Karpas-422 (cell line): ENCODE results near the gene UNC13C. TPM values are rescaled to one million over a fixed set of nuclear protein-coding genes. Genes with fewer than 3 reads are reported as not detected.

Experiments
- DNase-seq: peaks from one replicate; pipeline ENCODE4 v3.0.0-alpha.2; 2015
- H2AFZ ChIP-seq: fragments of 200-600 bp; sonication (generic); 2 replicates; pipeline ENCODE4 v1.6.1; 2014; ENCODE audit warnings: antibody characterized with exemption, low read length, mixed read lengths
- H3K27ac ChIP-seq: fragments of 200-600 bp; sonication (generic); 2 replicates; pipeline ENCODE4 v1.5.1; 2014; ENCODE audit warnings: mild to moderate bottlenecking, low read length, moderate library complexity
- H3K27me3 ChIP-seq: fragments of 200-600 bp; sonication (generic); 2 replicates; pipeline ENCODE4 v1.6.1; 2014; ENCODE audit warnings: low read length, mixed read lengths
- H3K36me3 ChIP-seq: fragments of 200-600 bp; sonication (generic); 2 replicates; pipeline ENCODE4 v1.6.1; 2014; ENCODE audit warnings: low read length, mixed read lengths; ENCODE audit not compliant: insufficient read depth
- H3K4me1 ChIP-seq: fragments of 200-600 bp; sonication (generic); 2 replicates; pipeline ENCODE4 v1.6.1; 2014; ENCODE audit warnings: mild to moderate bottlenecking, low read length, mixed read lengths
- H3K4me2 ChIP-seq: fragments of 200-600 bp; sonication (generic); 2 replicates; pipeline ENCODE4 v1.6.1; 2014; ENCODE audit warnings: low read length, low read depth, mild to moderate bottlenecking; ENCODE audit not compliant: poor library complexity, severe bottlenecking
- H3K4me3 ChIP-seq: fragments of 200-600 bp; sonication (generic); 2 replicates; pipeline ENCODE4 v1.5.1; 2014; ENCODE audit warnings: mild to moderate bottlenecking, antibody characterized with exemption, low read length, mixed read lengths
- H3K79me2 ChIP-seq: fragments of 200-600 bp; sonication (generic); 2 replicates; pipeline ENCODE4 v1.6.1; 2014; ENCODE audit warnings: mild to moderate bottlenecking, low read length, mixed read lengths
- H3K9ac ChIP-seq: fragments of 200-600 bp; sonication (generic); 2 replicates; pipeline ENCODE4 v1.6.0; 2014; ENCODE audit warnings: low read length
- H3K9me2 ChIP-seq: fragments of 200-600 bp; sonication (generic), shearing (Covaris generic); replicated peaks from 2 replicates; pipeline ENCODE4 v1.6.0; 2014; ENCODE audit warnings: mild to moderate bottlenecking, low read length, moderate library complexity; ENCODE audit not compliant: insufficient read depth
- H3K9me3 ChIP-seq: fragments of 300-700, 200-600 bp; sonication (generic); 2 replicates; pipeline ENCODE4 v1.6.1; 2014; ENCODE audit warnings: low read length, mixed read lengths
- H4K20me1 ChIP-seq: fragments of 200-600 bp; sonication (generic); 2 replicates; pipeline ENCODE4 v1.6.1; 2014; ENCODE audit warnings: mild to moderate bottlenecking, antibody characterized with exemption, low read length, low read depth; ENCODE audit not compliant: insufficient read depth
- total RNA-seq: library from RNA; depleted of rRNA; stranded (reverse); fragments of >200 nt; shearing (Covaris generic); gene quantifications from 2 replicates; pipeline ENCODE4 v1.2.3, GENCODE V29; 2014; ENCODE audit warnings: low replicate concordance

UNC13C gene
- total RNA-seq, 1 experiment from 2014 or later: not detected

DNA sequence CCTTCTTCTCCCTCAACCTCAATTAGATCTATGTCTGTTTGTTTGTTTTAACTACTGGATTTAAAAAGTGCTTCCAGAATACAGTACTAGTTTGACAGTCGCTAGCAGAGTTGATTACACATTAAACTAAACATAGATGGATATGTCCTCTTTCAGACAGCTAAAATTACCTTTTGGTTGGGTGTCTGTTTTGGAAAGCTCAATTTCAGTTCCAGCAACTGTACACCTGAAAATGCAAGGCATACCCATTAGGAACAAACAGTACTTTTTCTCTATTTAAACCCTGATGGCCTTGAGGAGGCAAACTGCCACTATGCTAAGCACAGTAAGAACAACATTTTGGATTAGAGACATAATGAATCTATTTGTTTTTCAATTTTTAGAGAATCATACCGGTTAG is 234.4 kb downstream of the UNC13C start:
- Histone ChIP-seq H3K4me3 (no peak overlapping the region), H3K4me2 (no peak overlapping the region), H3K36me3 (no peaks in the 10 kb centered on the region), H3K9me3 (peaks cover 7% of the 10 kb centered on the region; the same call in 1 of the 2 replicates), H3K27me3 (no peaks in the 10 kb centered on the region), H3K79me2 (no peaks in the 10 kb centered on the region), H4K20me1 (no peaks in the 10 kb centered on the region), H3K9ac (no peak overlapping the region), H3K9me2 (no peaks in the 10 kb centered on the region; the same call in 1 of the 2 replicates), H3K4me1 (no peaks in the 10 kb centered on the region), H3K27ac (no peak overlapping the region), H2AFZ (no peak overlapping the region)
- no peak for DNase-seq

DNA sequence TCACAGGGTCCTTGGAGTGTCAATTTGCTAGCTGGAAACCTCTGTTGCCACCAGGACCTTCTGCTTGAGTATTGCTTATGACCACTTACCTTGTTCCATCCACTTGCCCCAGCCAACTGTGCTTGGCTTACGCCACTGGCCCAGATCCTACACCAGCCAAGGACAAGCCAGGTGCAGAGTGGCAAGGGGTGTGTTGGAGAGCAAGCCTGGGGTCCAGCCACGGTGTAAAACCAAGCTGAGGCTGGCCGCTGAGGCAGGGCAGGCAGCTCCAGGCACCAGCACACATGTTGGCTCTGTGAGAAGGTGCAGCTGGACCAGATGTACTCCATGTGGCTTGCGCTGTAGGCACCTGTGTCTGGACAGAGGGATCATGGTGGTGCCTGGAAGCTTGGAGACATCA is 248.2 kb downstream of the UNC13C start:
- H3K9me3 ChIP-seq: peaks cover 13% of the 10 kb centered on the region
- H2AFZ ChIP-seq: no peak overlapping the region
- H3K9me2 ChIP-seq: no peaks in the 10 kb centered on the region
- DNase-seq: no peak
- H3K27ac ChIP-seq: no peak overlapping the region
- H3K27me3 ChIP-seq: no peaks in the 10 kb centered on the region
- no peak overlapping the region for H3K9ac ChIP-seq
- H3K79me2 ChIP-seq: no peaks in the 10 kb centered on the region
- H4K20me1 ChIP-seq: no peaks in the 10 kb centered on the region
- no peak overlapping the region for H3K4me3 ChIP-seq
- H3K4me1 ChIP-seq: no peaks in the 10 kb centered on the region
- H3K36me3 ChIP-seq: no peaks in the 10 kb centered on the region
- no peak overlapping the region for H3K4me2 ChIP-seq

DNA sequence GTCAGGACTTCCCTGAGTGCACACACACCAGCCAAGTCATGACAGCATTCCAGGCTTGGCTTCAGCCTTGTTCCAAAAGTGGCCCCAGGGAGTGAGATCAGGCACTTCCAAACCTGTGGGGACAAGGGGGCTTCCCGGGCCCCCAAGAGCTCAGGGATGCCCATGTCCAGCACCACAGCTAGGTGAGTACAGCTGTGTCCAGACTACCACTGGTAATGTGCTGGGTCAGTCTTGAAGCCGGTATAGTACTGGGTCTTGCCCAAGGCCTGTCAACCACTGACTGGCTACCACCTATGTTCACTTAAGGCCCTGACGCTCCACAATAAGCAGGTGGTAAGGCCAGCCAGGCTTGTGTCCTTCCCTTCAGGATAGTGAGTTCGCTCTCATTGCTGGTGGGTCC is 249.3 kb downstream of the UNC13C start:
- no peak for DNase-seq
- Histone ChIP-seq H3K79me2 (no peaks in the 10 kb centered on the region), H3K36me3 (no peaks in the 10 kb centered on the region), H3K27ac (no peak overlapping the region), H3K9ac (no peak overlapping the region), H2AFZ (no peak overlapping the region), H4K20me1 (no peaks in the 10 kb centered on the region), H3K9me3 (peaks cover 14% of the 10 kb centered on the region), H3K4me1 (no peaks in the 10 kb centered on the region), H3K4me3 (no peak overlapping the region), H3K4me2 (no peak overlapping the region), H3K27me3 (no peaks in the 10 kb centered on the region), H3K9me2 (no peaks in the 10 kb centered on the region)

DNA sequence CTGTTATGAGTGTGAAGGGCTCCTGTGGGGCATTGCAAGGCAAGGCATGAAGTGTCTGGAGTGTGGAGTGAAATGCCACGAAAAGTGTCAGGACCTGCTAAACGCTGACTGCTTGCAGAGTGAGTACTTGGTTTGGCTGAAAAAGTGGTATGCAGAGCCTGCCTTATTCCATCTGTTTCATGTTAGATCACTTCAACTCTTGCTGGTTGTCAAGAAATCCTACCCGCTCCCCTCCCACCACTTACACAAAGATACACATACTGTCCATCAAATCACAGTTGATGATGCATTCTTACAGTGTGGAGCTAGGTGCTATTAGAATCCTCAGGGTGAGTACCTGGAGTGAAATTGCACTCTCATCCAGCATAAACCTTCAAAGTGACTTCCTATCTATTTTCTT is 272.1 kb downstream of the UNC13C start:
- no peaks in the 10 kb centered on the region for H3K36me3 ChIP-seq

DNA sequence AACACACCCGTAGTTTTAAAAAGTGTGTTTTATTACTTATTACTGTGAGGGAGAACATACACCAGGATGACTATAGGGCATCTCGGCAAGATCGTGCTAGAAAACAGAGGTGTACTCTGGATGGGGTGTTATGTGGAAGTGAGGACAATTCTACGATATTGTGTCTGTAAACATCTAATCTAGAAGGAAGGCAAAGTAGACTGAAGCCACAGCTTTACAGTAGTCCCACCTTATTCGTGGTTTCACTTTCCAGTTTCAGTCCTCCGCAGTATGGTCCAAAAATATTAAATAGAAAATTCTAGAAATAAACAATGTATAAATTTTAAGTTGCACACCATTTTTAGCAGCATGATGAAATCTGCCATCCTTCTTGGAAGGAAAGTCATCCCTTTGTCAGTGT is 277.9 kb downstream of the UNC13C start:
- Histone ChIP-seq H3K9ac (no peak overlapping the region), H4K20me1 (no peaks in the 10 kb centered on the region), H3K4me3 (no peak overlapping the region), H2AFZ (no peak overlapping the region), H3K27me3 (no peaks in the 10 kb centered on the region), H3K4me2 (no peak overlapping the region), H3K4me1 (no peaks in the 10 kb centered on the region), H3K9me3 (no peaks in the 10 kb centered on the region; the same call in 1 of the 2 replicates), H3K36me3 (no peaks in the 10 kb centered on the region), H3K79me2 (no peaks in the 10 kb centered on the region), H3K9me2 (no peaks in the 10 kb centered on the region), H3K27ac (no peak overlapping the region)
- DNase-seq: no peak

More for the DNA sequence above, 272.1 kb downstream of the UNC13C start:
- no peaks in the 10 kb centered on the region for H3K4me1 ChIP-seq
- peaks cover 5% of the 10 kb centered on the region; the same call in 1 of the 2 replicates for H3K9me3 ChIP-seq
- no peaks in the 10 kb centered on the region for H3K9me2 ChIP-seq
- no peak overlapping the region for H3K4me2 ChIP-seq
- no peaks in the 10 kb centered on the region for H3K79me2 ChIP-seq
- no peak overlapping the region for H3K4me3 ChIP-seq
- H3K9ac ChIP-seq: no peak overlapping the region
- H3K27ac ChIP-seq: no peak overlapping the region
- H3K27me3 ChIP-seq: no peaks in the 10 kb centered on the region
- H2AFZ ChIP-seq: no peak overlapping the region
- DNase-seq: no peak
- no peaks in the 10 kb centered on the region for H4K20me1 ChIP-seq

DNA sequence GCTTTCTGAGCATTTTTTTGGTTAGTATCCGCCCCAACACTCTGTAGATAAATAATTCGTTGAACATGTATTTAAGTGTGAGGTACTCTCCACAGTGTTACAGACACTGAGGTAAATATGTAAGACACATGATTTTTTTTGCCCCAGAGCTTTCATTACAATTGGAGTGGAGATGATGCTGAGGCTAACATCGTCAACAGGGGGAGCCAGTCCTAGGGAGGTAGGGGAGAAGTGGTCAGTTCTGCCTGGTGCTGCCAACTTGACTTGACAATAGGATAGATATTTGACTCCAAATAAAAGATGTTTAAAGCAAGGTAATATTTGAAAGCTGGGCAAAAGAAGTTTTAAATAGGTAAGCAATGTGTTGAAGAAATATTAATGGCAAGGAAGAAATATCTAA is 295.7 kb downstream of the UNC13C start:
- H3K36me3 ChIP-seq: no peaks in the 10 kb centered on the region
- H3K4me3 ChIP-seq: no peak overlapping the region
- H3K27ac ChIP-seq: no peak overlapping the region
- H3K27me3 ChIP-seq: no peaks in the 10 kb centered on the region
- H3K9me3 ChIP-seq: peaks cover 15% of the 10 kb centered on the region
- DNase-seq: peak; percentile 41
- H3K9ac ChIP-seq: no peak overlapping the region
- H3K9me2 ChIP-seq: no peaks in the 10 kb centered on the region
- H3K4me1 ChIP-seq: no peaks in the 10 kb centered on the region
- H4K20me1 ChIP-seq: no peaks in the 10 kb centered on the region
- no peak overlapping the region for H3K4me2 ChIP-seq
- H2AFZ ChIP-seq: no peak overlapping the region
- H3K79me2 ChIP-seq: no peaks in the 10 kb centered on the region

DNA sequence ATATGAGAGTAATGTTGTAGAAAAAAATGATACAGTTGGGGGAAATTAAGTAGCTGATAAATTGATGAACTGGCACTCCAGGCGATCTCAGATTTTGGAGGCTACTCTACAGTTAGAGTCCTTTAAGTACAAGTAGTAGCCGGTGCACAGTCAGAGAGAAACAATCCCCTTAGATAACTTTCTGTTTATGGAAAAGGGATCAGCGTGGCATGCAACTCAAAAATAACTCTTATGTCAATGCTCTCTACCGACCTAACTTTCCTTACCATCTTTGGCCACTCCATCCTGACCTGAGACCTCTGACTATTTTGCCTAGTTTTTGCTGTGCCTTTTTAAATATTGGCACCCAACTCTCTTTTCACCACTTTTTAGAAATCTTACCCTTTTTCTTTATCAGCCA is 299.6 kb downstream of the UNC13C start:
- Histone ChIP-seq H3K4me3 (no peak overlapping the region), H3K9me3 (peaks cover 5% of the 10 kb centered on the region; the same call in 1 of the 2 replicates), H2AFZ (no peak overlapping the region), H3K36me3 (no peaks in the 10 kb centered on the region), H3K79me2 (no peaks in the 10 kb centered on the region), H3K27me3 (no peaks in the 10 kb centered on the region), H3K4me1 (no peaks in the 10 kb centered on the region), H4K20me1 (no peaks in the 10 kb centered on the region), H3K9me2 (no peaks in the 10 kb centered on the region), H3K9ac (no peak overlapping the region), H3K4me2 (no peak overlapping the region), H3K27ac (no peak overlapping the region)
- DNase-seq: no peak

DNA sequence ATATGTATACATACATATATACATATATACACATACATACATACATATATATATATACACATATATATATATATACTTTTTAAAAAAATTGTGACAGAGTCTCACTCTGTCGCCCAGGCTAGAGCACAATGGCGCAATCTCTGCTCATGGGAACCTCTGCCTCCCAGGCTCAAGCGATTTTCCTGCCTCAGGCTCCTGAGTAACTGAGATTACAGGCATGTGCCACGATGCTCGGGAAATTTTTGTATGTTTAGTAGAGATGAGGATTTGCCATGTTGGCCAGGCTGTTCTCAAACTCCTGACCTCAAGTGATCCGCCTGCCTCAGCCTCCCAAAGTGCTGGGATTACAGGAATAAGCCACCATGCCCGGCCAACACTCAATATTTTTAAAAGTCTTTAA is 302.5 kb downstream of the UNC13C start:
- Histone ChIP-seq H3K27me3 (no peaks in the 10 kb centered on the region), H3K9me2 (no peaks in the 10 kb centered on the region), H2AFZ (no peak overlapping the region), H4K20me1 (no peaks in the 10 kb centered on the region), H3K4me2 (no peak overlapping the region), H3K4me1 (no peaks in the 10 kb centered on the region), H3K4me3 (no peak overlapping the region), H3K79me2 (no peaks in the 10 kb centered on the region), H3K9ac (no peak overlapping the region), H3K27ac (no peak overlapping the region), H3K9me3 (no peaks in the 10 kb centered on the region), H3K36me3 (no peaks in the 10 kb centered on the region)
- DNase-seq: no peak
